CMK (cell line): ENCODE data around the gene GABRP.
"Not testable (repeated sequence)": the region's sequence is repeated elsewhere in the genome, so short reads cannot be mapped to it uniquely, and the experiment has no call there.

Experiments used
- DNase-seq: peaks from one replicate; pipeline ENCODE4 v3.0.0-alpha.2; 2010; ENCODE audit warnings: low read depth

Gene GABRP

GRCh38 chr5:170792878-170793277, 9.4 kb downstream of the GABRP start:
- no peak for DNase-seq

- no peak for DNase-seq
These were observed 11.6 kb downstream of the GABRP start for GRCh38 chr5:170795154-170795553.

- no peak for DNase-seq
These were observed 22.1 kb downstream of the GABRP start for GRCh38 chr5:170805666-170806065.

- no peak for DNase-seq
These were observed 26.0 kb downstream of the GABRP start for GRCh38 chr5:170809551-170809950.

GRCh38 chr5:170811719-170812118, 28.2 kb downstream of the GABRP start:
- no peak for DNase-seq

- DNase-seq, result no peak
These were observed 29.7 kb downstream of the GABRP start for GRCh38 chr5:170813231-170813630.

- no peak for DNase-seq
These were observed 33.7 kb downstream of the GABRP start for GRCh38 chr5:170817195-170817594.

- no peak for DNase-seq
These were observed 34.7 kb downstream of the GABRP start for GRCh38 chr5:170818232-170818631.

GRCh38 chr5:170819824-170820223, 36.3 kb downstream of the GABRP start:
- DNase-seq, result no peak

GRCh38 chr5:170821257-170821800, 37.8 kb downstream of the GABRP start:
- no peak for DNase-seq

- DNase-seq, result no peak
These were observed 42.6 kb downstream of the GABRP start for GRCh38 chr5:170826117-170826516.

- no peak for DNase-seq
These were observed 48.7 kb downstream of the GABRP start for GRCh38 chr5:170832241-170832640.

GRCh38 chr5:170833981-170834380, 50.5 kb downstream of the GABRP start:
- not testable (repeated sequence) for DNase-seq

GRCh38 chr5:170836226-170836625, 52.7 kb downstream of the GABRP start:
- no peak for DNase-seq

- DNase-seq, result no peak
These were observed 60.3 kb downstream of the GABRP start for GRCh38 chr5:170843870-170844269.

GRCh38 chr5:170844651-170845050, 61.1 kb downstream of the GABRP start:
- no peak for DNase-seq

GRCh38 chr5:170846416-170846815, 62.9 kb downstream of the GABRP start:
- no peak for DNase-seq

GRCh38 chr5:170846846-170847245, 63.3 kb downstream of the GABRP start:
- DNase-seq, result no peak

- no peak for DNase-seq
These were observed 64.5 kb downstream of the GABRP start for GRCh38 chr5:170848033-170848432.

GRCh38 chr5:170849374-170849773, 65.8 kb downstream of the GABRP start:
- no peak for DNase-seq

GRCh38 chr5:170854566-170854965, 71.0 kb downstream of the GABRP start:
- DNase-seq, result no peak

GRCh38 chr5:170857066-170857465, 73.5 kb downstream of the GABRP start:
- DNase-seq, result no peak

GRCh38 chr5:170860415-170860814, 76.9 kb downstream of the GABRP start:
- DNase-seq, result no peak

GRCh38 chr5:170860818-170861666, 77.5 kb downstream of the GABRP start:
- DNase-seq, result no peak
